ENCODE data around the gene MPRIP. TPM values are rescaled to one million over a fixed set of nuclear protein-coding genes. Genes with fewer than 3 reads are reported as not detected.

MPRIP gene
- total RNA-seq, 4 donors from 2014 or later: 61.5 to 407 (median 103) TPM

DNA sequence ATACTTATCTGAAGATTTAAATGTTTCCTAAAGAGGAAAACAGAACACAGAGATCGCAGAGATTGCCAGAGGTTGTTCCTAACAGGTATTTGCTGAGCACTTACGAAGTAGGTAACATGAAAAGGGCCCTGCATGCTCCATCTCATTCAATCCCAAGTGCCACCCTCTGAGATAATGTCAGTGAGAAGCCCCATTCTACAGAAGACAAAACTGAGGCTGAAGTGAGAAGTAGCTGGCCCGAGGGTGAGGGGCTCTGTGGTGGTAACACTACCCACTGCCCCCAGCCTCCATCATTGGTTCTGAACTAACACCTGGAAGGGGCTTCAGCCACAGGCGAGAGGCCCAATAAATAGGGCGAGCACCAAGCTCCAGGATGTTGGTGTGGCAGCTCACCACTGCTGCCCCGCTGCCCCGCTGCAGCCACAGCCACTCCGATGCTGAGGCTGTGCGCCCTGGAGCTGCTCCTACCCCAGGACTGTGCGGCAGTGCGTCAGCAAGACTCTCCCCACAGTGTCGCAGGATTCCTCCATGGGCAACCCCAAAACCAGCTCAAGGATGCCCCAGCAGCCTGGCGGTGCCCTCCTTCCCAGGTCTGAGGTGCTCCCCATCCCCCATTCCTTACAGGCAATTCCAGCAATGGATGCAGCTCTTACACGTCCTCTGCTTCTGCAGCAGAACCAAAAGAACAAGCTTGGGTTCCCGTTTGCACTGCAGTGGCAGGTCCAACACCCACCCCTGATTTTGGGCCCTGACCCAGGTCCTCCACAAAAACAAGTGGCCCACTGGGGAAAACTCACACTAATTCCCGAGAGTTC, 184.4 kb downstream of the MPRIP start:
- no peaks in the 10 kb centered on the region for H3K9me3 ChIP-seq
- H3K27ac ChIP-seq: no peak overlapping the region
- intact Hi-C loops (cut with DNase I; ENCODE audit: low total_unique reads): no loop called here
- no peak for DNase-seq
- H3K36me3 ChIP-seq: no peaks in the 10 kb centered on the region
- H3K4me3 ChIP-seq: no peak overlapping the region
- no peaks in the 10 kb centered on the region for H3K27me3 ChIP-seq
- no peak for TF ChIP-seq POLR2A (IDR thresholded peaks at IDR 0.05)
- TF ChIP-seq, protein P1, sequence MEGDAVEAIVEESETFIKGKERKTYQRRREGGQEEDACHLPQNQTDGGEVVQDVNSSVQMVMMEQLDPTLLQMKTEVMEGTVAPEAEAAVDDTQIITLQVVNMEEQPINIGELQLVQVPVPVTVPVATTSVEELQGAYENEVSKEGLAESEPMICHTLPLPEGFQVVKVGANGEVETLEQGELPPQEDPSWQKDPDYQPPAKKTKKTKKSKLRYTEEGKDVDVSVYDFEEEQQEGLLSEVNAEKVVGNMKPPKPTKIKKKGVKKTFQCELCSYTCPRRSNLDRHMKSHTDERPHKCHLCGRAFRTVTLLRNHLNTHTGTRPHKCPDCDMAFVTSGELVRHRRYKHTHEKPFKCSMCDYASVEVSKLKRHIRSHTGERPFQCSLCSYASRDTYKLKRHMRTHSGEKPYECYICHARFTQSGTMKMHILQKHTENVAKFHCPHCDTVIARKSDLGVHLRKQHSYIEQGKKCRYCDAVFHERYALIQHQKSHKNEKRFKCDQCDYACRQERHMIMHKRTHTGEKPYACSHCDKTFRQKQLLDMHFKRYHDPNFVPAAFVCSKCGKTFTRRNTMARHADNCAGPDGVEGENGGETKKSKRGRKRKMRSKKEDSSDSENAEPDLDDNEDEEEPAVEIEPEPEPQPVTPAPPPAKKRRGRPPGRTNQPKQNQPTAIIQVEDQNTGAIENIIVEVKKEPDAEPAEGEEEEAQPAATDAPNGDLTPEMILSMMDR (IDR thresholded peaks at IDR 0.05): no peak
- no peaks in the 10 kb centered on the region for H3K4me1 ChIP-seq

DNA sequence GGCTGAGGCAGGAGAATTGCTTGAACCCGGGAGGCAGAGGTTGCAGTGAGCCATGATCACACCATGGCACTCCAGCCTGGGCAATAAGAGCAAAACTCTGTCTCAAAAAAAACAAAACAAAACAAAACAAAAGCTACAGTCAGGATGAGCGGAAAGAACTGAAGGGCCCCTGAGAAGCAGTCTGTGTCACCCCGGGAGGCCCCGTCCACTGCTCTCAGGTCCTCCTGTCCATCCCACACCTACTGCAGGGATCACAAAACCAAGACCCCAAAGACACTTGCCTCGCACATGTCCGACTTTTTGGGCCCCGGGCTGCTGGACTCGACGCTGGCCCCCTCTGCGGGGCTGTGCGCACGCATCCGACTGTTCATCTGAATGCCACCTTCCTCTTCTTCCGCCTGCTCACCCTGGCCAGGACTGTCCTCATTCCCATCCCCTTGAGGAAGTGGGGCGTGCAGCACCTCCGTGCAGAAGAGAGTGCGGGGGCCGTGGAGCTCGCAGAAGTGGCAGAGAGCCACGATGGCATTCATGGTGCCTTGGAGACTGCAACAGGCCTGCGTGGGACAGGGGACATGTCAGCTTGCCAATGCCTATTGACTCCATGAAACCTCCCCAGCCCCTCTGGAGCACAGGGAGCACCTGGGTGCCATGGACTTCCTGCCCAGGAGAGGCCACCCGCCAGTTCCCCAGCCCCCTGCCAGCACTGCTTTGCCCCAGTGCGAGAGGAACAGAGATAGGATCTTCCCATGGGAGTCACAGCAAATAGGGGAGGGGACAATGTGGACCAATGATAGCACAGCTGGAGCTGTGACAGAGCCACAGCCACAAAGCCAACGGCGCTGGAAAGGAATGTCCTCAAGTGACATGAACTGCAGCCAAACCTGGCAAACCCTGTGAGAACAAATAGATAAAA, 185.6 kb downstream of the MPRIP start:
- no peaks in the 10 kb centered on the region for H3K36me3 ChIP-seq
- no peak overlapping the region for H3K4me3 ChIP-seq
- intact Hi-C loops (cut with DNase I; ENCODE audit: low total_unique reads): no loop called here
- H3K4me1 ChIP-seq: no peaks in the 10 kb centered on the region
- TF ChIP-seq, protein P1 (IDR thresholded peaks at IDR 0.05): no peak
- TF ChIP-seq POLR2A (IDR thresholded peaks at IDR 0.05): no peak
- H3K27ac ChIP-seq: no peak overlapping the region
- DNase-seq: no peak
- H3K9me3 ChIP-seq: no peaks in the 10 kb centered on the region
- no peaks in the 10 kb centered on the region for H3K27me3 ChIP-seq

DNA sequence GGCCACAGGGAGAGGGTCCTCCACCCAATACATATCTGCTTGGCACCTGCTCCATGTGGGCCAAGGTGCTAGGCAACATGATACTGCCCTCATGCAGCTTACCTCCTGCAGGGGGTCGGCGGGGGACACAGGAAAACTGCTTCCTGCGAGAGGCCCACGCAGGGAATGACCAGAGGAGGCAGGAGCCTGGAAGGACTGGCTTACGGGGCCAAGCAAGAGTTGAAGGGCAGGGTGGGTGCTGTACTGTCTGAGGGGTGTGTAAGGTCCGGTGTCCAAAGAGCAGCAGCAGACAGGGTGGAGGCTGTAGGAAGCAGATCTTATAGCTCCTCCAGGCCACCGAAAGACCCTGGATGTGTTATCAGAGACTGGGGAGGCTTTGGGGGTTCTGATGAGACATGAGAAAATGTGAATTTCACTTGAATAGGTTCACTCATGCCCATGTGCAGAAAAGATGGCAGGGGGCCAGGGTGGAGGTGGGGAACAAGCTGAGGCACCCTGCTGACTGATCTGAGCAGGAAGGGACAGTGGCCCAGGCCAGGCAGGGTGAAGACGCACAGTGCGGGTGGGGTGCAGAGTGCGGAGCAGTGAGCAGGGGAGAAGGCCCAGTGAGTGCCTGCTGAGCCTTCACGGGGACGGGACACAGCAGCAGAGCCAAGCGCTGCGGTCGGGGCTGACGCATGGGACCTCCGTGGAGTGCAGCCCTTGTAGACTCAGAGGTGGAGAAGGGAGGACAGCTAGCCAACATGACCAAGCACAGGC, 186.4 kb downstream of the MPRIP start:
- Histone ChIP-seq H3K4me3 (no peak overlapping the region), H3K9me3 (no peaks in the 10 kb centered on the region), H3K4me1 (no peaks in the 10 kb centered on the region), H3K27me3 (no peaks in the 10 kb centered on the region), H3K36me3 (no peaks in the 10 kb centered on the region), H3K27ac (no peak overlapping the region)
- intact Hi-C loops (cut with DNase I; ENCODE audit: low total_unique reads): no loop called here
- no peak for DNase-seq
- TF ChIP-seq, protein P1 (IDR thresholded peaks at IDR 0.05): no peak
- TF ChIP-seq POLR2A (IDR thresholded peaks at IDR 0.05): no peak

DNA sequence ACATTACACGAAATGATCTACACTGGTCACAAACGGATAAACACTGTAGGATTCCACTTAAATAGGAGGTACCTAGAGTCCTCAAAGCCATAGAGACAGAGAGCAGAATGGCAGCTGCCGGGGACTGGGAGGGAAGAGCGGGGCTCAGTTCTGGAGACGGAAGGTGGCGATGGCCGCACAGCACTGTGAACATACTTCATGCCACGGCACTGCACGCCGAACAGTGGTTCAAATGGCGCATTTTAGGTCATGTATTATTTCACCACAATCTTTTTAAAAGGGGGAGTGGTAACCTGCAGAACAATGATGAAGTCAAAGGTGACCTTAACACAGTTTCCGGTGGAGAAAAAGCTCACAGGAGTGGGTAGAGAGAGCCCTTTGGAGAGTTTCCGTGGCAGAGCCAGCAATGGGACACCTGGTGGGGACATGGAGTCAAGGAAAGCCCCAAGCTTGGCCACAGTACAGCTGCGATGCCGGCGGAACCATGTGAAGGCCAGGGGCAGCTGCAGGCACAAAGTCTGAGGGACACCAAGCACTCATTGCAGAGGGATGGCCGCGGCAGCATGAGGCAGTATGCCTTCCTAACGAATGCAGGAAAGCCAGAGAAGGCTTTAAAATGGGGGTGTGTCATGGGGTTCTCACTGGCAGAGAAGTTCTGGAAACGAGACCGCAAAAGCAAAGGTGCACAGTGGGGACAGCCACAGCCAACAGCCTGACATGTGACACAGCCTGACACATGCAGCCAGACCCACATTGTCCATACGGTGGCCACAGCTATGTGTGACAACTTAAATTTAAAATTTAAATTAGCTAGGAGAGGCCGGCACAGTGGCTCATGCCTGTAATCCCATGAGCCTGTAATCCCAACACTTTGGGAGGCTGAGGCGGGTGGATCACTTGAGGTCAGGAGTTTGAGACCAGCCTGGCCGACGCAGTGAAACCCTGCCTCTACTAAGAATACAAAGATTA, 187.4 kb downstream of the MPRIP start:
- no peak for DNase-seq
- no peak for TF ChIP-seq POLR2A (IDR thresholded peaks at IDR 0.05)
- TF ChIP-seq, protein P1 (IDR thresholded peaks at IDR 0.05): no peak
- no peak overlapping the region for H3K4me3 ChIP-seq
- no peaks in the 10 kb centered on the region for H3K27me3 ChIP-seq
- no peaks in the 10 kb centered on the region for H3K36me3 ChIP-seq
- H3K9me3 ChIP-seq: no peaks in the 10 kb centered on the region
- H3K4me1 ChIP-seq: no peaks in the 10 kb centered on the region
- no peak overlapping the region for H3K27ac ChIP-seq
- intact Hi-C loops (cut with DNase I; ENCODE audit: low total_unique reads): no loop called here
